ENCODE measurements around the gene ANP32A.

Gene ANP32A

GRCh38 chr15:68734881-68735280 lies 85.8 kb downstream of the ANP32A start:
- Histone ChIP-seq H3K27me3 (ENCODE audit: control insufficient read depth, insufficient read depth, low read length) (no peaks in the 10 kb centered on the region), H3K4me1 (ENCODE audit: control insufficient read depth, insufficient read depth, low read length) (peaks cover 8% of the 10 kb centered on the region), H3K4me3 (ENCODE audit: low read length) (no peak overlapping the region), H3K27ac (ENCODE audit: low read depth, low read length) (no peak overlapping the region), H3K9ac (ENCODE audit: low read length) (no peak overlapping the region), H3K36me3 (ENCODE audit: control insufficient read depth, insufficient read depth, low read length) (no peaks in the 10 kb centered on the region)

GRCh38 chr15:68734352-68734751 lies 86.3 kb downstream of the ANP32A start:
- no peak overlapping the region for H3K27ac ChIP-seq (ENCODE audit: low read depth, low read length)
- peaks cover 10% of the 10 kb centered on the region for H3K4me1 ChIP-seq (ENCODE audit: control insufficient read depth, insufficient read depth, low read length)
- no peaks in the 10 kb centered on the region for H3K36me3 ChIP-seq (ENCODE audit: control insufficient read depth, insufficient read depth, low read length)
- H3K4me3 ChIP-seq (ENCODE audit: low read length), result no peak overlapping the region
- no peaks in the 10 kb centered on the region for H3K27me3 ChIP-seq (ENCODE audit: control insufficient read depth, insufficient read depth, low read length)
- no peak overlapping the region for H3K9ac ChIP-seq (ENCODE audit: low read length)

DNA sequence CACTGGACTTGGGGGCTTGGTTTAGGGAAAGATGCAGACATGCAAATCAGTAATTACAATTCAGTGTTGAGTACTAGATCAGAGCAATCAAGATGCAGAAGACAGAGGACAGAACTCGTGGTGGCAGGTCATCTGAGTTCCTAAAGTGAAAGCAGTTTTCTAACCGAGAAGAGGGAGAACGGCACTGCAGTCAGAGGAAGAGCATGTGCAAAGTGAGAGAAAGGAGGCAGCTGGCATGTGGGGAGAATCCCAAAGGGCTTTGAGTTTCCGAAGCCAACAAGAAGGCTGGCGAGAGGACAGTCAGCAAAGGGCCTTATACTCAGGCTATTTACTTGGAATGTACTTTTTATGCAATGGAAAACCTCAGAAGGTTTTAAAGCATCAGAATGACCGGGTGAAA lies 87.0 kb downstream of the ANP32A start:
- H3K9ac ChIP-seq (ENCODE audit: low read length), result no peak overlapping the region
- no peak overlapping the region for H3K4me3 ChIP-seq (ENCODE audit: low read length)
- no peaks in the 10 kb centered on the region for H3K27me3 ChIP-seq (ENCODE audit: control insufficient read depth, insufficient read depth, low read length)
- H3K4me1 ChIP-seq (ENCODE audit: control insufficient read depth, insufficient read depth, low read length), result peaks cover 11% of the 10 kb centered on the region
- H3K36me3 ChIP-seq (ENCODE audit: control insufficient read depth, insufficient read depth, low read length), result no peaks in the 10 kb centered on the region
- H3K27ac ChIP-seq (ENCODE audit: low read depth, low read length), result no peak overlapping the region

- no peaks in the 10 kb centered on the region for H3K27me3 ChIP-seq (ENCODE audit: control insufficient read depth, insufficient read depth, low read length)
- peaks cover 11% of the 10 kb centered on the region for H3K4me1 ChIP-seq (ENCODE audit: control insufficient read depth, insufficient read depth, low read length)
- H3K27ac ChIP-seq (ENCODE audit: low read depth, low read length), result no peak overlapping the region
- H3K9ac ChIP-seq (ENCODE audit: low read length), result no peak overlapping the region
- H3K36me3 ChIP-seq (ENCODE audit: control insufficient read depth, insufficient read depth, low read length), result no peaks in the 10 kb centered on the region
- no peak overlapping the region for H3K4me3 ChIP-seq (ENCODE audit: low read length)
Observed at GRCh38 chr15:68732451-68732850, 88.2 kb downstream of the ANP32A start.

DNA sequence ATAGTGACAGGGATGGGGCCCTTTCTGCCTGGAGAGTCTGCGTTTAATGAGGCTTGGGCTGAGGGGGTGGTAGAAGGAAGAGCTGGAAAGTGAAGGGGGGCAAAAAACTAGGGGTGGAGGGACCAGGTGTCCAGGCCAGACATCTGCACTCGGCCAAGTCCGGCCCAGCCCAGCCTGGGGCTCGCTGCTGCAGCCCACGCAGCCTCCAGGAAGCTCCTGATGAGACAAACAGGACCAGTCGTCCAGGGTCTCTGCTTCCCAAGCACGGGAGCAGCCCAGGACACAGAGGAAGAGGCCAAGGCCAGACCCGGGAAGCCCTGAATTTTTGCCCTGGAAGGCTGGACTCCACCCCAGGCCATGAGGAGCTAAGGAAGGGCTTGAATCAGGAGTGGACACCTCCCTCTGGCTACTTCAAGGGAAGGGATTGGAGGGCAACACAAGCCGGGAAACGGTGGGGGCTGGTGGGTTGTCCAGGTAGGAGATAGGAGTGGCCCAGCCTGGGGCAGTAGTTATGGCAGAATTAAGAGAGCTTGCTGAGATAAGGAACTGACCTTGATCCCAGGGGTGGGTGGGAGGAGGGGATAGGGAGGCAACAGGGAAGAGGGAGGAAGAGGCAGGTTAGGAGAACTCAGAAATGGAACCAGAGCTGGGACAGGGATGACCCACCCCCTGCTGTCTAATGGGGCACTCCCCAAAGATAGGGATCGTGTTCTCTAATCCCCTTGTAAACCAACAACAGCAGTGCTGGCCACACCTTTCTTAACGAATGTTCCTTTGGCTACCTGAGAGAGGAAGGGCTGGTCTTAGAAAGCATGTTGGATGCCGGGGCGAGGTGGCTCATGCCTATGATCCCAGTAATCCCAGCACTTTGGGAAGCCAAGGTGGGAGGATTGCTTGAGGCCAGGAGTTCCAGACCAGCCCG lies 89.5 kb downstream of the ANP32A start:
- no peak overlapping the region for H3K4me3 ChIP-seq (ENCODE audit: low read length)
- no peaks in the 10 kb centered on the region for H3K27me3 ChIP-seq (ENCODE audit: control insufficient read depth, insufficient read depth, low read length)
- H3K9ac ChIP-seq (ENCODE audit: low read length), result no peak overlapping the region
- no peaks in the 10 kb centered on the region for H3K36me3 ChIP-seq (ENCODE audit: control insufficient read depth, insufficient read depth, low read length)
- H3K4me1 ChIP-seq (ENCODE audit: control insufficient read depth, insufficient read depth, low read length), result peaks cover 11% of the 10 kb centered on the region
- peak overlapping the region; percentile 59 for H3K27ac ChIP-seq (ENCODE audit: low read depth, low read length)

GRCh38 chr15:68730471-68730919 lies 90.2 kb downstream of the ANP32A start:
- H3K36me3 ChIP-seq (ENCODE audit: control insufficient read depth, insufficient read depth, low read length), result no peaks in the 10 kb centered on the region
- no peaks in the 10 kb centered on the region for H3K27me3 ChIP-seq (ENCODE audit: control insufficient read depth, insufficient read depth, low read length)
- peaks cover 11% of the 10 kb centered on the region for H3K4me1 ChIP-seq (ENCODE audit: control insufficient read depth, insufficient read depth, low read length)
- no peak overlapping the region for H3K9ac ChIP-seq (ENCODE audit: low read length)
- peak overlapping the region; percentile 59 for H3K27ac ChIP-seq (ENCODE audit: low read depth, low read length)
- H3K4me3 ChIP-seq (ENCODE audit: low read length), result no peak overlapping the region

DNA sequence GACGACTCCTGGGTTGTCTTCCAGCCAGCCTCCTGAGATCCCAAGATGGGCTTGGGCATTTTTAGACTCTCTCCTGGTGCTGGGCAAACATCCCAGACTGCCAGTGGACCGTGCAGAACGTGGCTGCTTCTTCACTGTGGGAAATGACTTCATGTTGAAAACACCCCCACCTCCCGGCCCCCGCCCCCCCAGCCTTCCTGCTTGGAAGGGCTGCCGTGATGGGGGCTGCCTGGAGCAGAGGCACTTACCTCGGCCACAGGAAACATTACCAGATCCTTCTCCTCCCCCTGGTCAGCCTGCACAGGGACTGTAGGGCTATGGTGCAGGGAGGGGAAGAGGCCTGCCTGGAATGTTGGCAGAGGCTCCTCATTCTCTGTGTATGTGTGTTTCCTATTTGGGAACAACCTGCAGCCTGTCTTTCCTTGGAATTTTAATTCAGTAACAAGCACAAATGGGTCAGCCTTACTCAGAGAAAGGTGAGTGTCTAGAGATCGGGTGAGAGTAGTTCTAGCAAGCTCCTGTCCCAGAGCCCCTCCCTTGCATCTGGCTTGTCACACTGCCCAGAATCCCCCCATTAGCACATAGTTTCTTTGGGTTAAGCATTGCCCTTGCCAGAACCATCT lies 90.8 kb downstream of the ANP32A start:
- peaks cover 11% of the 10 kb centered on the region for H3K4me1 ChIP-seq (ENCODE audit: control insufficient read depth, insufficient read depth, low read length)
- H3K27me3 ChIP-seq (ENCODE audit: control insufficient read depth, insufficient read depth, low read length), result no peaks in the 10 kb centered on the region
- no peak overlapping the region for H3K4me3 ChIP-seq (ENCODE audit: low read length)
- H3K9ac ChIP-seq (ENCODE audit: low read length), result no peak overlapping the region
- peak overlapping the region; percentile 59 for H3K27ac ChIP-seq (ENCODE audit: low read depth, low read length)
- no peaks in the 10 kb centered on the region for H3K36me3 ChIP-seq (ENCODE audit: control insufficient read depth, insufficient read depth, low read length)

Data from rectal smooth muscle tissue (tissue), 1 donor.